Gastrocnemius medialis (tissue), 4 donors: ENCODE data around the gene GRAPL.
"Not testable (repeated sequence)": the region's sequence is repeated elsewhere in the genome, so short reads cannot be mapped to it uniquely, and the experiment has no call there.

Experiments
- POLR2A ChIP-seq, 2 donors: fragments of 450-650 bp; IDR thresholded peaks; one replicate each; pipeline ENCODE4 v1.6.1; 2017; ENCODE audit warnings: antibody characterized with exemption in 2 of 2, mild to moderate bottlenecking in 2 of 2, moderate library complexity in 2 of 2
- TF ChIP-seq, protein P1 (sequence below), 5 experiments: fragments of 450-650 bp in 3 of 5; fragments of 200-600 bp in 2 of 5; sonication (generic) in 2 of 5; IDR thresholded peaks in 4 of 5; conservative IDR thresholded peaks in 1 of 5; 1 replicate in 4 of 5; 2 replicates in 1 of 5; pipeline ENCODE4 v1.5.1; 2016 to 2019; ENCODE audit warnings: antibody characterized with exemption in 5 of 5, mild to moderate bottlenecking in 3 of 5, moderate library complexity in 3 of 5

DNA sequence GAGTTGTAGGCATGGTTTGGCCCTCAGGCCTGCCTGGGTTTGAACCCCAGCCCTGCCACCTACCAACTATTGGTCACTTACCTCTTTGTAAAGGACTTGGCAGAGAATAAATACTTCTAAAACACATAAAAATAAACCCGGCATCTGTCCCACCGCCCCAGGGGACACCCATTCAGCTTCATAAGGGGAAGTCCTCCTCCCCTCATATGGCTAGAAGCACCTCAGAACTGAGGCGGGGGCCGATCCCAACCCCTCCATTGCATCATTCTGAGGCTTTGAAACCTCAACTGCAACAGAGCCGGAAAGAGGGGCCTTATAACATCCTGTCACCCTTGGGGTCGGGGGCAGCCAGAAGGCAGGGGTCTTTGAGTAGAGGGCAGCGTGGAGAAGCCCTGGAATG is 2.1 kb upstream of the GRAPL start:
- TF ChIP-seq, protein P1, sequence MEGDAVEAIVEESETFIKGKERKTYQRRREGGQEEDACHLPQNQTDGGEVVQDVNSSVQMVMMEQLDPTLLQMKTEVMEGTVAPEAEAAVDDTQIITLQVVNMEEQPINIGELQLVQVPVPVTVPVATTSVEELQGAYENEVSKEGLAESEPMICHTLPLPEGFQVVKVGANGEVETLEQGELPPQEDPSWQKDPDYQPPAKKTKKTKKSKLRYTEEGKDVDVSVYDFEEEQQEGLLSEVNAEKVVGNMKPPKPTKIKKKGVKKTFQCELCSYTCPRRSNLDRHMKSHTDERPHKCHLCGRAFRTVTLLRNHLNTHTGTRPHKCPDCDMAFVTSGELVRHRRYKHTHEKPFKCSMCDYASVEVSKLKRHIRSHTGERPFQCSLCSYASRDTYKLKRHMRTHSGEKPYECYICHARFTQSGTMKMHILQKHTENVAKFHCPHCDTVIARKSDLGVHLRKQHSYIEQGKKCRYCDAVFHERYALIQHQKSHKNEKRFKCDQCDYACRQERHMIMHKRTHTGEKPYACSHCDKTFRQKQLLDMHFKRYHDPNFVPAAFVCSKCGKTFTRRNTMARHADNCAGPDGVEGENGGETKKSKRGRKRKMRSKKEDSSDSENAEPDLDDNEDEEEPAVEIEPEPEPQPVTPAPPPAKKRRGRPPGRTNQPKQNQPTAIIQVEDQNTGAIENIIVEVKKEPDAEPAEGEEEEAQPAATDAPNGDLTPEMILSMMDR (IDR thresholded peaks at IDR 0.05 in 4 of 5, conservative IDR thresholded peaks at IDR 0.05 in 1 of 5) = not testable (repeated sequence)
- TF ChIP-seq POLR2A (IDR thresholded peaks at IDR 0.05) = not testable (repeated sequence)
